Activated T-cell treated with anti-CD3 and anti-CD28 coated beads for 4 hours (primary cell): ENCODE results near the gene MT1HL1.
"Not testable (repeated sequence)": the region's sequence is repeated elsewhere in the genome, so short reads cannot be mapped to it uniquely, and the experiment has no call there.

ENCODE experiments used
- DNase-seq: peaks from one replicate; pipeline ENCODE4 v3.0.0-alpha.2; 2020

MT1HL1 gene

GRCh38 chr1:237013608-237014007 is 9.4 kb upstream of the MT1HL1 start:
- no peak for DNase-seq

GRCh38 chr1:237012788-237013383 is 8.6 kb upstream of the MT1HL1 start:
- DNase-seq = no peak

- DNase-seq = no peak
These were observed 8.1 kb upstream of the MT1HL1 start for GRCh38 chr1:237012361-237012760.

DNA sequence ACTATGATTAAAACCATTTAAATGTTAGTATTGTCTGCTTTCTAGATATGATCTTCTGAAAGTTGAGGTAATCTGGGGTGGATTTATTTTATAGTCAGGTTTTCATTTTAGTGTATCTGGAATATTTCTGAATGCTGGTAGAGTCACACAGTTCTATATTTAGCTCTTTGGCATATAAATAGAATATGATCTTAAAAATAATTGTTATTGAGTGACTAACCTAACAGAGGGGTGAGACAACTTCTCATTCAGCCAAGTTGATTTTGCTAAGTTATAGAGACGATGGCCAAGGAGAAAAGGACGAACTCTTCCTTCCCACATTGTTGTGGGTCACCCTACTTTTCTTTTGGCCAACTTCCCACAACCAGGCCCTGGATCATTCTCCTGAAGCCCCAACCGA is 7.2 kb upstream of the MT1HL1 start:
- DNase-seq = no peak

DNA sequence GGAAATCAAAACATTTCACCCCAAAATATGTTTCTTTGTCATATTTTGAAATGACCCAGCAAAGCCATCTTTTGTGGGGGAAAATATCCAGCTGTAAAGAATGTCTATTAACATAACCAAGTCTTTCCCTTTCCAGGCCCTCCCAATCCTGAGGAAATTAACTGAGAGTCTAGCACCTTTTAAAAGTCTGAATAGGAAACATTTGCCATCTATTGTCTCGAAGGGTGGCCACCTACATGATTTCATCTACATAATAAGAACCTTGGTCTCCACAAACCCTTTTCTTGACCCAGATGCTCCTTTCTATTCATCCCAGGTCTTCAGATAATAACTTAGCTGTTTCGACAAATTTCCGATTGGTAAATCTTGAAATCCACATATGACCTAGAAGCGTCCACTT is 5.4 kb upstream of the MT1HL1 start:
- DNase-seq = no peak

GRCh38 chr1:237007147-237007881 is 3.1 kb upstream of the MT1HL1 start:
- no peak for DNase-seq

DNA sequence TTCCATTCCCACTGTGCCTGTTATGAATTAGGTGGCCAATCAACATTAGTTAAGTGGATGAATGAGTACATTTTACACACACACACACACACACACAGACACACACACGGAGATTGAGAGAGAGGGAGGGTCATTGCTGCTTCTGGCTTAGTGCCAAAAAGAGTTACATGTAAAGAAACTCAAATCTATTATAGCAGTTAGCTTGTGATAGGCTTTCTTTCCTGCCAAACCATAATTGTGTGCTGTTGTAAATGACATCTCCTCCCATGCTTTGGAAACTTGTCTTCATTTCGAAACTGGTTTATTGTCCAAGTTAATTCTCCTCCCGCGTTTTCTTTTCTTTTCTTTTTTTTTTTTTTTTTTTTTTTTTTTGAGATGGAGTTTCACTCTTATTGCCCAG is 1.4 kb upstream of the MT1HL1 start:
- DNase-seq = no peak

GRCh38 chr1:237003516-237003915 is 725 bp downstream of the MT1HL1 start:
- no peak for DNase-seq

GRCh38 chr1:237000191-237000590 is 4.0 kb downstream of the MT1HL1 start:
- no peak for DNase-seq

DNA sequence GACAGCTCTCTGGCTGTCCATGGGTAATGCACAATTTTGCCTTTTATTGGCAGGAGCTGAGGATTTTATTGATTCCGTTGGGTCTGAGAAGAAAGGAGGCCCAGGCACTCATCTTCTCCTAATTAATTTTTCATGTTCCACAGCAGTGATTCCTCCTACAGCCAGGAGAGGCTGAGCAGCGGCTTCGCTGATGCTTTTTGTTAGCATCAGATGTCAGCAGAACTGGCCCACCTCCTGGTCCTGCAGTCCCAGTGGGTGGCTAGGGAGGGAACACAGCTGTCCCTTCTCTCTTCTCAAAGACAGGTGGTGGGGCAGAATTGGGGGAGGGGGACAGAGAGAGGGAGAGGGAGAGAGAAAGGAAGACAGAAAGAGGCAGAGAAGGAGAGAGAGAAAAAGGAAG is 5.7 kb downstream of the MT1HL1 start:
- DNase-seq = no peak

DNA sequence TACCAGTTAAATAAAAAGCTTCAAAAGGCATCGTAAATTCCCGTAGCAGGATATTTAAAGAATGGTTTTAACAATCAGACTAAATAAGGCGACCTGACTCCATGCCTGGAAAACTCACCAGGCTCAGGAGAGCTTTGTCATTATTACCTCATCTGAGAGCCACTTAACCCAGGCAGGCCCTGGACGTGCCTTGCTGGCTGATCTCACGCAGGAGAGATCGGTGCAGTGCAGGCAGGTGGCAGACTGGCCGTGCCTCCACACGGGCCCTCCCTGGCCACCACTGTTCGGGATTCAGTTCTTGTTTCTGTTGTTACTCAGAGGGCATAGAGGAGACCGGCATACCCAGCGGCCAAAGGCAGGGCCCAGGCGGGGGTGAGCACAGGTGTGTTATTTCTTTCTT is 6.4 kb downstream of the MT1HL1 start:
- no peak for DNase-seq

GRCh38 chr1:236997361-236997760 is 6.9 kb downstream of the MT1HL1 start:
- DNase-seq = no peak

GRCh38 chr1:236994450-236994849 is 9.8 kb downstream of the MT1HL1 start:
- no peak for DNase-seq

DNA sequence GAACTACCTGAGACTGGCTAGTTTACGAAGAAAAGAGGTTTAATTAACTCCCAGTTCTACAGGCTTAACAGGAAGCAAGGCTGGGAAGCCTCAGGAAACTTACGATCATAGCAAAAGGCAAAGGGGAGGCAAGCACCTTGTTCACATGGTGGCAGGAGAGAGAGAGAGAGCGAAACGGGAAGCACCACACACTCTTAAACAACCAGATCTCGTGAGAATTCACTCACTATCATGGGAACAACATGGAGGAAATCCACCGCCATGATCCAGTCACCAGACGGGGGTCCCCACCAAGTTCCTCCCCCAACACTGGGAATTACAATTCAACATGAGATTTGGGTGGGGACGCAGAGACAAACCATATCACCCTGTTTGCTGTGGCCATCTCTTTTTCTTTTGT is 11.8 kb downstream of the MT1HL1 start:
- DNase-seq = no peak

- DNase-seq = no peak
These were observed 14.2 kb downstream of the MT1HL1 start for GRCh38 chr1:236990052-236990445.

- no peak for DNase-seq
These were observed 14.8 kb downstream of the MT1HL1 start for GRCh38 chr1:236989290-236990051.

DNA sequence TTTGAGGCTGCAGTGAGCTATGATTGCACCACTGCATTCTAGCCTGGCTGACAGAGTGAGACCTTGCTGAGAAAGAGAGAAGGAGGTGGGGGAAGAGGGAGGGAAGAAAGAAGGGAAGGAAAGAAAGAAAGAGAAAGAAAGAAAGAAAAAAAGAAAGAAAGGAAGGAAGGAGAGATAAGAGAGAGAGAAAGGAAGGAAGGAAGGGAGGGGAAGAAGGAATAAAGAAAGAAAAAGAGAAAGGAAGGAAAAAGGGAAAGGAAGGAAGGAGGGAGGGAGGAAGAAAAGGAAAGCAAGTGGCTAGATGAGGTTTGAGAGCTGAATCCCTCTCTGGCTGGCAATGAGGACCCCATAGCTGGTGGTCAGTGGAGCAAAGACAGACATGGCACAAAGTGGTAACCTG is 20.4 kb downstream of the MT1HL1 start:
- DNase-seq = no peak

- no peak for DNase-seq
These were observed 21.9 kb downstream of the MT1HL1 start for GRCh38 chr1:236982380-236982779.

- DNase-seq = not testable (repeated sequence)
These were observed 22.8 kb downstream of the MT1HL1 start for GRCh38 chr1:236981431-236981830.

- no peak for DNase-seq
These were observed 23.6 kb downstream of the MT1HL1 start for GRCh38 chr1:236980673-236981072.

DNA sequence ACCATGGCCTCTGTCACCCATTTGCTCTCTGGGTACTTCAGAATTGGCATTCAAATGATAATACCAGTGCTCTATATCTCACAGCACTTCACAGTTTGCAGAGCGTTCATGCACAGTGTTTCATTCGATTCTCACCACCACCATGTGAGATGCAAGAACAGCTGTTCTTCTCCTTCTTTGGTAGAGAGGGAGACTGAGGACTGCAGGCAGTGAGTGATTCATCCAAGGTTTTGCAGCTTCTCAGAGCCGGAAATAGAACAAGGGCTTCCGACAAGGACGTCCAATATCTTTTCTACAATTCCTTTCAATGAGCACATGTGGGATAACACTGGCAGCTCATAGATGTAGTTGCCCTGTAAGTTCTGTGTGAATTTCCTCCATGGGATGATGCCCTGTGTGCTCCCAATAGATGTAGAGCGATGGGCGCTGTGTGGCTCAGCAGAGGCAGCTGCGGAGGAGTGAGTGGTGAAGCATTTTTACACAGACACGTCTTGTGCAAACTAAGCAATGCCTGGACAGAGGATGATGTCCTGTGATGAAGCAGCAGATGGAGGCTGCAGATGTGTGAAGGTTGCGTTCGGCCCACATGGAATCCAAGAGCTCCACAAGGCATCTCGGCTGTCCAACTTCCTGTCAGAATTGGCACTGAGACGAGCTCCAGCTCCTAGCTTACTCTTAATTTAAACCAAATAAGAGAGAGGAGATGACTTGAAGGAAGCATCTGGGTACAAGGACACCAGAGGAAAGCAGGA is 24.9 kb downstream of the MT1HL1 start:
- no peak for DNase-seq

- no peak for DNase-seq
These were observed 25.5 kb downstream of the MT1HL1 start for GRCh38 chr1:236978740-236979139.

DNA sequence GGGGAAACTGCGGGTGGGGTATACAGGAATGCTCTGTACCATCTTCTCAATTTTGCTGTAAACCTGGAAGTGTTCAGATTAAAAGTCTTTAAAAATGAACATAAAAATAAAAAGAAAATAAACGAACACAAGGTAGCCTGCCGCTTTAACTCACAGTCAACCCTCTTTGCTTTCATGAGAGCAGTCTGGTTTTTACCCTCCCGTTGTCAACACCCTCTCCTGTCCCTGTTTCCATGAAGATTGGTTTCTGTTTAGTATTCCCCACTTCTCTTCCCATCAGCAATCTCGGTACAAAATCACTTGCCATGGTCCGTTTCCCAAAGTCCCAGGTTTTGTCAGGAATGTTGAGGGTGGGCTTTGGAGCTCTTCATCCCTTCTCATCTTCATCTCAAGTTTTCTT is 28.8 kb downstream of the MT1HL1 start:
- DNase-seq = no peak
